GM23338 (cell line): ENCODE data around the gene UBE2QL1.

Experiments
- CREB1 ChIP-seq: fragments of 250-450 bp; sonication (Bioruptor Pico); IDR thresholded peaks from 2 replicates; pipeline ENCODE4 v1.5.0; 2020; ENCODE audit warnings: low read depth, mild to moderate bottlenecking, moderate library complexity
- POLR2AphosphoS5 ChIP-seq: IDR thresholded peaks from 2 replicates; pipeline ENCODE4 v1.6.1; 2016; ENCODE audit warnings: antibody characterized with exemption, low read depth
- TF ChIP-seq, protein P1 (sequence below), 2 experiments: fragments of 200-600 bp in 1 of 2; sonication (generic) in 1 of 2; conservative IDR thresholded peaks; 2 replicates each; pipeline versions ENCODE4 v1.5.1 to v1.6.1; 2016 to 2017; ENCODE audit warnings: antibody characterized with exemption in 2 of 2, low read depth in 2 of 2, mild to moderate bottlenecking in 2 of 2, moderate library complexity in 1 of 2

DNA sequence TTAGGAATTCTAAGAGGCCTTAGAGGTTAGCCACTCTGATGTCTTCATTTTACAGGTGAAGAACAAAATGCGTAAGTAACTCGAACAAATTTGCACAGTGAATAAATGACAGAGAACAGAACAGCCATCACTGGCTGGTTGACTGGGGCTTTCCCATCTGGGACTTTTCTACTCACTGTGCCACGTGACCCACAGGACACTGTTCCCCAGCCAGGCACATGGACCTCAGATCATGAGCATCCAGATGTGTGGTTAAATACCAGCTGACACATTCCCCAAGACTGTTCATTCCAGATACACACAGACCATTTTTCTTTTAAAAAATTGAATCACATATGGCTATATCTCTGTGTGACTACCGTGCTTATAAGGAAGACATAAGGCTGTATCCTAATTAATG, 44.5 kb upstream of the UBE2QL1 start:
- TF ChIP-seq, protein P1, sequence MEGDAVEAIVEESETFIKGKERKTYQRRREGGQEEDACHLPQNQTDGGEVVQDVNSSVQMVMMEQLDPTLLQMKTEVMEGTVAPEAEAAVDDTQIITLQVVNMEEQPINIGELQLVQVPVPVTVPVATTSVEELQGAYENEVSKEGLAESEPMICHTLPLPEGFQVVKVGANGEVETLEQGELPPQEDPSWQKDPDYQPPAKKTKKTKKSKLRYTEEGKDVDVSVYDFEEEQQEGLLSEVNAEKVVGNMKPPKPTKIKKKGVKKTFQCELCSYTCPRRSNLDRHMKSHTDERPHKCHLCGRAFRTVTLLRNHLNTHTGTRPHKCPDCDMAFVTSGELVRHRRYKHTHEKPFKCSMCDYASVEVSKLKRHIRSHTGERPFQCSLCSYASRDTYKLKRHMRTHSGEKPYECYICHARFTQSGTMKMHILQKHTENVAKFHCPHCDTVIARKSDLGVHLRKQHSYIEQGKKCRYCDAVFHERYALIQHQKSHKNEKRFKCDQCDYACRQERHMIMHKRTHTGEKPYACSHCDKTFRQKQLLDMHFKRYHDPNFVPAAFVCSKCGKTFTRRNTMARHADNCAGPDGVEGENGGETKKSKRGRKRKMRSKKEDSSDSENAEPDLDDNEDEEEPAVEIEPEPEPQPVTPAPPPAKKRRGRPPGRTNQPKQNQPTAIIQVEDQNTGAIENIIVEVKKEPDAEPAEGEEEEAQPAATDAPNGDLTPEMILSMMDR (conservative IDR thresholded peaks at IDR 0.05; ENCODE audit: low read depth in 2 of 2) = no peak
- TF ChIP-seq CREB1 (CRISPR knock-in tag) (no peak), POLR2AphosphoS5 (no peak)
